HL-60 (cell line): ENCODE data around the gene EIF4G1.

Experiments
- DNase-seq, 2 experiments: peaks; one replicate each; pipeline ENCODE4 v3.0.0-alpha.2; 2010 to 2020; ENCODE audit warnings: low read depth in 1 of 2, low spot score in 1 of 2
- H3K27ac ChIP-seq: fragments of 250-450 bp; sonication (Bioruptor Pico); replicated peaks from 2 replicates; pipeline ENCODE4 v1.5.1; 2020; ENCODE audit warnings: mild to moderate bottlenecking, moderate library complexity
- H3K27me3 ChIP-seq: fragments of 250-450 bp; sonication (Bioruptor Pico); 2 replicates; pipeline ENCODE4 v1.5.1; 2021; ENCODE audit warnings: mild to moderate bottlenecking, moderate library complexity; ENCODE audit not compliant: insufficient read depth, poor library complexity, severe bottlenecking
- H3K4me3 ChIP-seq: replicated peaks from 2 replicates; pipeline ENCODE4 v1.5.1; 2011; ENCODE audit warnings: mild to moderate bottlenecking, control low read depth, low read length; ENCODE audit not compliant: insufficient read depth
- CTCF ChIP-seq: IDR thresholded peaks from one replicate; pipeline ENCODE4 v1.5.1; 2011; ENCODE audit warnings: low read length, control low read depth, inconsistent platforms; ENCODE audit not compliant: insufficient read depth
- GABPA ChIP-seq: IDR thresholded peaks from 2 replicates; pipeline ENCODE4 v1.6.1; 2012; ENCODE audit warnings: low read depth
- POLR2AphosphoS5 ChIP-seq: IDR thresholded peaks from 2 replicates; pipeline ENCODE4 v1.6.1; 2012; ENCODE audit warnings: low read depth
- REST ChIP-seq: IDR thresholded peaks from 2 replicates; pipeline ENCODE4 v1.6.1; 2012; ENCODE audit warnings: low read depth; ENCODE audit not compliant: insufficient replicate concordance
- SPI1 ChIP-seq: IDR thresholded peaks from 2 replicates; pipeline ENCODE4 v1.6.1; 2012; ENCODE audit warnings: low read depth, mild to moderate bottlenecking, borderline replicate concordance

Gene EIF4G1

GRCh38 chr3:184372911-184373310 is 58.5 kb downstream of the EIF4G1 start:
- Histone ChIP-seq H3K4me3 (no peak overlapping the region), H3K27ac (no peak overlapping the region), H3K27me3 (peaks cover 19% of the 10 kb centered on the region)
- no peak for DNase-seq
- TF ChIP-seq SPI1 (no peak), GABPA (no peak), POLR2AphosphoS5 (no peak), REST (no peak), CTCF (no peak)

- Histone ChIP-seq H3K27me3 (peaks cover 21% of the 10 kb centered on the region), H3K27ac (no peak overlapping the region), H3K4me3 (no peak overlapping the region)
- DNase-seq: no peak
- no peak for TF ChIP-seq SPI1
- TF ChIP-seq REST: no peak
- TF ChIP-seq POLR2AphosphoS5: no peak
- no peak for TF ChIP-seq CTCF
- no peak for TF ChIP-seq GABPA
Observed at GRCh38 chr3:184373422-184373821, 59.0 kb downstream of the EIF4G1 start.

- TF ChIP-seq SPI1 (no peak), REST (no peak), POLR2AphosphoS5 (no peak), GABPA (no peak), CTCF (no peak)
- Histone ChIP-seq H3K27me3 (peaks cover 32% of the 10 kb centered on the region), H3K4me3 (no peak overlapping the region), H3K27ac (no peak overlapping the region)
- DNase-seq: no peak
Observed at GRCh38 chr3:184375747-184376461, 61.5 kb downstream of the EIF4G1 start.
